ENCODE measurements around the gene CALML4.

DNA sequence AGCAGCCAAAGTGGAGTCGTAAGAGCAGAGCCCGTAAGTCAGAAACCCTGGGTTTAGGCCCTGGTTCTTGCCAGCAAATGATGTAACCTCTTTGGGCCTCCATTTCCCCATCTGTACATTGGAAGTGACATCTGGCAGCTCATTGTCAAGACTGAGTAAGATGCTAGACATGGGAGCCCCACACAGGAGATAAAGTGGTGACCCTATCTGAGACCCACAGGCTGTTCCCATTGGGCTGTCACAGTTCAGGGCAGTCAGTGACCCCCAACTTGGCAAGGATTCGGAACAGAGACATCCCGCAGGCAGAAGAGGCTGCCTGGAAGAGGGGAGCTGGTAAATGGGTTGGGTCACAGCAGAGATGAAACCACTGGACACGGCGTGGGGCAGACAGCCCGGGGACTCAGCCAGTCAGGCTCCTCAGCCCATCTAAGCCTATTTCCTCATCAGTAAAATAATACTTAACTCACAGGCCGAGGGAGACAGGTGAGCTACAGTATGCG is 22.6 kb upstream of the CALML4 start:
- TF ChIP-seq EZH2 (IDR thresholded peaks at IDR 0.05; ENCODE audit: insufficient read depth, poor library complexity, severe bottlenecking) = no peak
- no peak for TF ChIP-seq EZH2phosphoT487 (IDR thresholded peaks at IDR 0.05; ENCODE audit: insufficient read depth, low read depth)

Measured in GM23248 (cell line).